ES-I3 (cell line): ENCODE data around the gene SSC5D.
A peak's percentile ranks its signal among the peaks of the same experiment; 100 is the strongest.
"Not testable (repeated sequence)": the region's sequence is repeated elsewhere in the genome, so short reads cannot be mapped to it uniquely, and the experiment has no call there.

ENCODE experiments used
- H3K36me3 ChIP-seq: 2 replicates; pipeline ENCODE4 v1.6.1; 2013; ENCODE audit warnings: mild to moderate bottlenecking, low read length, control low read depth, moderate library complexity; ENCODE audit not compliant: insufficient read depth
- H3K4me1 ChIP-seq: 2 replicates; pipeline ENCODE4 v1.6.1; 2013; ENCODE audit warnings: mild to moderate bottlenecking, control low read depth, low read length; ENCODE audit not compliant: insufficient read depth
- H3K9ac ChIP-seq: 2 replicates; pipeline ENCODE4 v1.6.1; 2013; ENCODE audit warnings: low read depth, mild to moderate bottlenecking, low read length, moderate library complexity
- H3K9me3 ChIP-seq: 2 replicates; pipeline ENCODE4 v1.6.1; 2013; ENCODE audit warnings: mild to moderate bottlenecking, low read length, moderate library complexity; ENCODE audit not compliant: control insufficient read depth, insufficient read depth

The SSC5D gene

DNA sequence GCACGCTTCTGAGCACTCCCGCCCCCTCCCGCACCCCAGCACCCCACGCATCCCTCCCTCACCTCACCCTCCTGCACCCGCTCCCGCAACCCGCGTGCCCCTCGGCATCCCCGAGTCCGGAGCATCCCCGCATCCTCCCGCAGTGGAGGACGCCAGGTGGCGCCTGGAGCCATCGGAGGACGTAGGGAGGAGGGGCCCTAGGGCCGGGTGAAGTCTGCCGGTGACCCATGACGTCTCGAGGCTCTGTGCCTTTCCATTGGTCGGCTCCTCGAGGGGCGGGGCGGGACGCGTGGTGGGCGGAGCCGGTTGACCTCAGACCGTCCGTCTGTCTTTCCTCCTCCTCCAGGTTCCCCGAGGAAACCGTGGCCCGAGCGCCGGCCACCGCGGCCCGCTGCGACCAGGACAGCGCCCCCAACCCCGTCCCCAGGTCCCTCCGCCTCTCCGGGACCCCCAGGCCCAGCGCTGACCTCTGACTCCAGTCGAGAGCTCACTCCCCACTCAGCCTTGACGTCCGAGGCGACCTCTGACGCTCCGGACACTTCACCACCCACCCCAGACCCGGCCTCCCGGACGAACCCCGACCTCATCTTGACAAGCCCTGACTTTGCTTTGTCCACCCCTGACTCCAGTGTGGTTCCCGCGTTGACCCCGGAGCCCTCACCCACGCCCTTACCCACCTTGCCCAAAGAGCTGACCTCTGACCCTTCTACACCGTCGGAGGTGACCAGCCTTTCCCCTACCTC, 28.8 kb downstream of the SSC5D start:
- H3K4me1 ChIP-seq = no peaks in the 10 kb centered on the region; the same call in 1 of the 2 replicates
- peak overlapping the region; percentile 39; the same call in 1 of the 2 replicates for H3K9ac ChIP-seq

DNA sequence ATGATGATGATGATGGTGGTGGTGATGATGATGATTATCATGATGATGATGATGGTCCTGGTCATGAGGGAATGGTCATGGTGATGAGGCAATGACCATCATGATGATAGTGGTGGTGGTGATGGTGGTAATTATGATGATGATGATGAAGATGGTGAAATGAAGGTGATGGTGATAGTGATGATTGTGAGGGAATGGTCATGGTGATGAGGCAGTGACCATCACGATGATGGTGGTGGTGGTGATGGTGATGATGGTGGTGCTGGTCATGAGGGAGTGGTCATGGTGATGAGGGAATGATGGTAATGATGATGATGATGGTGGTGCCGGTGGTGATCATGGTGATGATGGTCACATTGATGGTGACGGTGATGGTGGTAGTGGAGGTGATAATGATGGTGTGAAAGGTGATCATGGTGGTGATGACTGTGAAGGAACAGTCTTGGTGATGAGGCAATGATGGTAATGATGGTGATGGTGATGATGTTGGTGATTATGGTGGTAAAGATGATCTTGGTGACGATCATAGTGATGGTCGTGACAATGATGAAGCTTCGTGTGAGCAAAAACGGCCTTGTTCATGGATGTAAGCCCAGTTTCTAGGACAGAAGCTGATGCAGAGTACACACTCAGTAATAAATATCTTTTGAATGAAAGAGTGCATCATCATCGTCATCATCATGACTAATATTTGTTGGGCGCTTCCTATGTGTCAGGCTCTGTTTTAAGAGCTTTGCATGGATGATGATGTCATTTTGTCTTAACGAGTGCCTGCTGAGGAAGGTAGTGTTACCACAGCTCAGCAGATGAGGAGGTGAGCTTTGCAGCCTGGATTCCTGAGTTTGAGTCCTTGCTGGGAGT, 31.4 kb downstream of the SSC5D start:
- H3K36me3 ChIP-seq = no peaks in the 10 kb centered on the region
- H3K9ac ChIP-seq = no peak overlapping the region
- no peaks in the 10 kb centered on the region; the same call in 1 of the 2 replicates for H3K4me1 ChIP-seq
- H3K9me3 ChIP-seq = no peaks in the 10 kb centered on the region

More for the DNA sequence above, 28.8 kb downstream of the SSC5D start:
- no peaks in the 10 kb centered on the region for H3K9me3 ChIP-seq
- H3K36me3 ChIP-seq = no peaks in the 10 kb centered on the region

DNA sequence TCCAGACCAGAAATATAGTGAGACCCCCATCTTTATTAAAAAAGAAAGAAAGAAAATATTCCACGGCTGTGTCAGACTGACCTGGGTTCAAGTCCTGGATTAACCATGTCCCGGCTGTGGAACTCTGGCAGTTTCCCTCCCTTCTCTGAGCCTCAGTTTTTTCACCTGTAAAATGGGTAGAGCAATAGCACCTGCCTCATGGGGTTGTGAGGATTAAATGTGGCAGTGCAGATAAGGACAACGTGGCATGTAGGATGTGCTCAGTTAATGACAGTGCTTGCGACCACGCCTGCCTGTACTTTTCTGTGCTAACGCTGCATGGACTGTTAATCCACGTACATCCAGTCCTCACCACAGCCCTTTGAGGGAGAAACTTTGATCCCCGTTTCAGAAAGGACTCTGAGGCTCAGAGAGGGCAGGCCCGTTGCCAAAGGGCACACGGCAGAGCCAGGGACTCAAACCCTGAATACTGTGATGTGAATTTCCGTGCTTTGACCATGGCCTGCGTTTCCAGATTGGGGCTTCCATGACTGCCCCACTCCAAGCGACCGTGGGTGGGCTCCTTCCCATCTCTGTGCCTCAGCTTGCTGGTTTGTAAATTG, 32.6 kb downstream of the SSC5D start:
- Histone ChIP-seq H3K9me3 (no peaks in the 10 kb centered on the region), H3K36me3 (no peaks in the 10 kb centered on the region), H3K4me1 (no peaks in the 10 kb centered on the region; the same call in 1 of the 2 replicates), H3K9ac (no peak overlapping the region)

GRCh38 chr19:55525289-55526101, 37.3 kb downstream of the SSC5D start:
- Histone ChIP-seq H3K4me1 (peaks cover 4% of the 10 kb centered on the region; the same call in 1 of the 2 replicates), H3K9ac (no peak overlapping the region), H3K9me3 (no peaks in the 10 kb centered on the region), H3K36me3 (no peaks in the 10 kb centered on the region)

DNA sequence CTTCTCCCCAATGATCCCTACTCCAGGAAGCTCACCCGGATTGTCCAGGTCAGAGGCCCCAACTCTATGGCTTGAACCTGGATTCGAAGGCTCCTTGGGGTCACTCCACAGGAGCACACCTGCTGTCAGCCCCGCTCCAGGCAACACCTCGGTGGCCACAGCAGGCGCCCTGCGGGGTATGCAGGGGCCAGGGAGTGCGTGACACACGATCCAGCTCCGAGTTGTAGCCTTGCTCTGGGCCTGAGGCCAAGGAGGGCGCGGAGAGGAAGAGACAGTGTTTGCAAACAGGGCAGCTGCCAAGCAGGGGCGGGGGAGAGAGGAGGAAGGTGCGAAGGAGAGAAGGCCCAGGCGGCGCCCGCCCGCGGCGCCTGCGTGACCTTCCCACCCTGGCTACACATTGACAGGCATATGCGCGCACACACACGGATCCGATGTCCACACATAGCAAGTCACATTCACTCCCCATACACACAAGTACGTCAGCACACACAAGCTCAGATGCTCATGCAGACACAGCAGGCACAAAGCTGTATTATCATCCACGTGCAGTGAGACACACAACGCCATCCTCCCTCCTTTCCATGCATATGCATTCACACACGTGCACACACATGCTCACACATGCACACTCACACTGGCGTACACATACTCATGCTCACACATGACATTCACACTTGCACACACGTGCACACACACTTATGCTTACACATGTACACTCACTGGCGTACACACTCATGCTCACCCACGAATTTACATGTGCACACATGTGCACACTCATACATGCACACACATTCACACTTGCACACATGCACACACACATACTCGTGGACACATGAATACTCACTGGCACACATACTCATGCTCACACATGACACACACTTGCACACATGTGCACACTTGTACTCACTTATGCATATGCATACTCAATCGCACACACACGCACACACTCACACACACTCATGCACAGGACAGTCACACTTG, 38.3 kb downstream of the SSC5D start:
- H3K9me3 ChIP-seq = no peaks in the 10 kb centered on the region
- no peaks in the 10 kb centered on the region for H3K36me3 ChIP-seq
- no peak overlapping the region for H3K9ac ChIP-seq
- peaks cover 4% of the 10 kb centered on the region; the same call in 1 of the 2 replicates for H3K4me1 ChIP-seq

DNA sequence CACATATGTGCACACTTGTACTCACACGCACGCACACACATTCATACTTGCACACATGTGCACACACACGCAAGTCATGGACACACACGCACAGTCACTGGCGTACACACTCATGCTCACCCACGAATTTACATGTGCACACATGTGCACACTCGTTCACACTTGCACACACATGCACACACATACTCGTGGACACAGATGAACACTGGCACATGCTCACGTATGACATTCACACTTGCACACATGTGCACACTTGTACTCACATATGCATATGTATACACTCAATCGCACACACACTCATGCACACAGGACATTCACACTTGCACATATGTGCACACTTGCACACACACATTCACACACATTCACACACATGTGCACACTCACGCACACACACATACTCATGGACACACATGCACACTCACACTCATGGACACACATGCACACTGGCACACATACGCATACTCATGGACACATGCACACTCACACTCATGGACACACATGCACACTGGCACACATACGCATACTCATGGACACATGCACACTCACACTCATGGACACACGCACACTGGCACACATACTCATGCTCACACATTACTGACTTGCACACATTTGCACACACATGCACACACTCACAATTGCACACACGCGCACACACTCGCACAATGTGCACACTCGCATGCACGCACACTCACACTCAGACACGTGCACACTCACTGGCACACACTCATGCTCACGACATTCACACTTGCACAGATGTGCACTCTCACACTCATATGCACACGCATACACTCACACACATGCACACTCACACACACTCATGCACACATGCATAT, 39.2 kb downstream of the SSC5D start:
- H3K36me3 ChIP-seq = no peaks in the 10 kb centered on the region
- no peak overlapping the region for H3K9ac ChIP-seq
- no peaks in the 10 kb centered on the region for H3K9me3 ChIP-seq
- peaks cover 4% of the 10 kb centered on the region; the same call in 1 of the 2 replicates for H3K4me1 ChIP-seq

DNA sequence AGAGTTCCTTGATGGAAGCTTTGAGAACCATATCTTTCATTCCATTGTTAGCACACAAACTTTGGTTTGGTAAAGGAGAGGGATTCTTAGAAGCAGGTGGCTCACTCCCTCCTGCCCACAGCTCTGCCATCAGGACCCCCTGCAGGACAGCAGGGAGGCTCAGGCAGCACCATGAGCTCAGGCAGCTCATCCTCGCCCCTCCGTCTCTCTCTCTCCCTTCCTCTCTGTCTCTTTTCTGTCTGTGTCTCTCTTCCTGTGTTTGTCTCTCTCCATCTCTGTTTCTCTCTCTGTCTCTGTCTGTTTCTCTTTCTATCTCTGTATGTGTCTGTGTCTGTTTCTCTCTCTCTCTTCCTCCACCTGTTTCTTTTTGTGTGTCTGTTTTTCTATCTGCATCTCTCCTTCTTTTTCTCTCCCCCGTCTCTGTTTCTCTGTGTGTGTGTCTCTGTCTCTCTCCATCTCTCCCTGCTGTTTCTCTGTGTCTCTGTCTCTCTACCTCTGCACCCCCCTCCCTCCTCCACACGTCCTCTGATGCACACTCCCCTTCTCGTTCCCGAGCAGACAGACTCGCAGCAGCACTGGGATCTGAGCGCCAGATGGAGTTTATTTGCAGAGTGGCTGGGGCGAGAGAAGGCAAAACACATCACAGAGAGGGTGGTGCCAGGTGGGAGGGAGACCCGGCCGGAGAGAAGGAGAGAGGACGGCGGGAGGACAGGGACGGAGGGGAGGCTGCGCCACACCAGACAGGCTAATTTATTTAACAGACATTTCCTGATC, 40.0 kb downstream of the SSC5D start:
- Histone ChIP-seq H3K4me1 (peaks cover 4% of the 10 kb centered on the region; the same call in 1 of the 2 replicates), H3K9ac (no peak overlapping the region), H3K36me3 (no peaks in the 10 kb centered on the region), H3K9me3 (no peaks in the 10 kb centered on the region)

DNA sequence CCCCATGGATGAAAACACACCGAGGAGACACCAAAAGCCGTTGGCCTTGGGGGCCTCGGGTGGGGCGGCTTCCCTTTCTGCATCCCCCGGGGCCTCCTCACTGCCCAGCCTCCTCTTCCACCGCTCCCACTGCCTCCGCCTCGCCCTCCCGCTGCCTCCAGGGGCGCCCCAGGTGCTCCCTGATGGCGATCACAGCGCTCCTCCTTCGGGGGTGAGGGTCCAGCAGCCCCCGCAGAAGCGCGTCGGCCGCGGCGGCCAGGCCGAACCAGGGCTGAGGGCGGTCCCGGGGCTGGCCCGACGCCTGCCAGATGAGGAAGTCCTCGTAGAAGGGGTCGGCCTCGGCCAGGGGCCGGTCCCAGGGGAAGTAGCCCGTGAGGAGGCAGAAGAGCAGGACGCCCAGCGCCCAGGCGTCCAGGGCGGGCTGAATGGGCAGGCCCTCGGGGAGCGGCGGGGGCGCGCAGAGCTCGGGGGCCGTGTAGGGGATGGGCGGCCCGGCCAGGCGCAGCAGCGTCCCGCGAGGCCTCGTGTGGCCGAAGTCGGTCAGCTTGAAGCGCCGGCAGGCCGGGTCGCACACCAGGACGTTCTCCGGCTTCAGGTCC, 41.5 kb downstream of the SSC5D start:
- Histone ChIP-seq H3K9ac (no peak overlapping the region), H3K36me3 (no peaks in the 10 kb centered on the region), H3K9me3 (no peaks in the 10 kb centered on the region), H3K4me1 (peaks cover 4% of the 10 kb centered on the region; the same call in 1 of the 2 replicates)

DNA sequence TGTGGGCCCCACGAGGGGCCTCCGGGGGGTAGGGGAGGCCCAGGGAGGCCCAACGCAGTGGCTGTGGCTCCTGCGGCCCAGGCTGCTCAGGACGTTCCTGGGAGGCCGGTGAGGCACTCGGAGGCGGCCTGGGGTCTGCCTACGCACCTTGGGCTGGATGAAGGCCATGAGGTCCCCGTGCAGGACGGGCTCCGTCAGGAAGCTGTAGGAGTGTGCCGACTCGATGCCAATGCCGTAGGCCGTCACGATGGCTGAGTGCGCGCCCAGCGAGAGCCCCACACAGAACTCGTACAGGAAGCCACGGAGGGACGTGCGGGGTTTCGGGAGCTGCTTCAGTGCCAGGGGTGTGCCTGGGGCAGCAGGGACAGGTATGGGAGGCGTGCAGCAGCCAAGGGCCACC, 42.8 kb downstream of the SSC5D start:
- Histone ChIP-seq H3K4me1 (peaks cover 4% of the 10 kb centered on the region; the same call in 1 of the 2 replicates), H3K9me3 (no peaks in the 10 kb centered on the region), H3K36me3 (peaks cover 2% of the 10 kb centered on the region; the same call in 1 of the 2 replicates), H3K9ac (no peak overlapping the region)

DNA sequence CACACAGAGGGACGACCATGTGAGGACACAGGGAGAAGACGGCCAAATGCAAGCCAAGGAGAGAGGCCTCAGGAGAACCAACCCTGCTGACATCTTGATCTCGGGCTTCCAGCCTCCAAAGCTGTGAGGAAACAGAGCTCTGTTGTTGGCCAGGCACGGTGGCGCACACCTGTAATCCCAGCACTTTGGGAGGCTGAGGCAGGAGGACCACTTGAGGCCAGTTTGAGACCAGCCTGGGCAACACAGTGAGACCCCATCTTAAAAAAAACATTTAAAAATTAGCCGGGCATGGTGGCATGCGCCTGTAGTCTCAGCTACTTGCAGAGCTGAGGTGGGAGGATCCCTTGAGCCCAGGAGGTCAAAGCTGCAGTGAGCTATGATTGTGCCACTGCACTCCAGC, 46.0 kb downstream of the SSC5D start:
- H3K9me3 ChIP-seq, H3K36me3 ChIP-seq, H3K9ac ChIP-seq, H3K4me1 ChIP-seq: not testable (repeated sequence)

DNA sequence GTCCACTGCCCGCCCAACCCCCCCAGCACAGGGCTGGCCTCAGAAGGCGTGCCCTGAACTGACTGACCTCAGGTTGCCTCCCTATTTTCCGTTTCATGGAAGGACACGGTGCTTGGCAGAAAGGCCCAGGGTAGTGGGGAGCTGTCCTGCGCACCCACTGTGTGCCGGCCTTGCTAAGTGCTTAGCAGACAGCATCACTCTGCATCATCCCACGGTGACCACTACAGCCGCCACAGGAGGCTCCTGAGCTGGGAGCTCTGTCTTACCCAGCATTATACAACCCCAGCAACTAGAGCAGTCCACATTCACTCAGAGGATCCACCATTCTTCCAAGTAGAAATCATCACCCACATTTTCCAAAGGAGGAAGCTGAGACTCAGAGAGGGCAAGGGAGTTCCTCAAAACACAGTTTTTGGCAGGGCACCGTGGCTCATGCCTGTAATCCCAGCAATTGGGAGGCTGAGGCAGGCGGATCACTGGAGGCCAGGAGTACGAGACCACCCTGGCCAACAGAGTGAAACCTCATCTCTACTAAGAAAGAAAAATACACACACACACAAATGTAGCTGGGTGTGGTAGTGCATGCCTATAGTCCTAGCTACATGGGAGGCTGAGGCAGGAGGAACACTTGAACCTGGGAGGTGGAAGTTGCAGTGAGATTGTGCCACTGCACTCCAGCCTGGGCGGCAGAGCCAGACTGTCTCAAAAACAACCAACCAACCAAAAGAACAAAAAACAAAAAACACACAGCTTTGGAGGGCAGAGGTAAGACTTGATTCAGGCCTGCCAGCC, 47.1 kb downstream of the SSC5D start:
- no peak overlapping the region for H3K9ac ChIP-seq
- no peaks in the 10 kb centered on the region for H3K9me3 ChIP-seq
- H3K4me1 ChIP-seq = peaks cover 6% of the 10 kb centered on the region; the same call in 1 of the 2 replicates
- H3K36me3 ChIP-seq = peaks cover 2% of the 10 kb centered on the region; the same call in 1 of the 2 replicates
